Epidermal melanocyte (primary cell): ENCODE results near the gene CAPZB.
"Not testable (repeated sequence)": the region's sequence is repeated elsewhere in the genome, so short reads cannot be mapped to it uniquely, and the experiment has no call there.

Experiments used
- DNase-seq: peaks from one replicate; pipeline ENCODE4 v3.0.0; 2011; ENCODE audit warnings: low spot score; ENCODE audit not compliant: insufficient read length

CAPZB gene

DNA sequence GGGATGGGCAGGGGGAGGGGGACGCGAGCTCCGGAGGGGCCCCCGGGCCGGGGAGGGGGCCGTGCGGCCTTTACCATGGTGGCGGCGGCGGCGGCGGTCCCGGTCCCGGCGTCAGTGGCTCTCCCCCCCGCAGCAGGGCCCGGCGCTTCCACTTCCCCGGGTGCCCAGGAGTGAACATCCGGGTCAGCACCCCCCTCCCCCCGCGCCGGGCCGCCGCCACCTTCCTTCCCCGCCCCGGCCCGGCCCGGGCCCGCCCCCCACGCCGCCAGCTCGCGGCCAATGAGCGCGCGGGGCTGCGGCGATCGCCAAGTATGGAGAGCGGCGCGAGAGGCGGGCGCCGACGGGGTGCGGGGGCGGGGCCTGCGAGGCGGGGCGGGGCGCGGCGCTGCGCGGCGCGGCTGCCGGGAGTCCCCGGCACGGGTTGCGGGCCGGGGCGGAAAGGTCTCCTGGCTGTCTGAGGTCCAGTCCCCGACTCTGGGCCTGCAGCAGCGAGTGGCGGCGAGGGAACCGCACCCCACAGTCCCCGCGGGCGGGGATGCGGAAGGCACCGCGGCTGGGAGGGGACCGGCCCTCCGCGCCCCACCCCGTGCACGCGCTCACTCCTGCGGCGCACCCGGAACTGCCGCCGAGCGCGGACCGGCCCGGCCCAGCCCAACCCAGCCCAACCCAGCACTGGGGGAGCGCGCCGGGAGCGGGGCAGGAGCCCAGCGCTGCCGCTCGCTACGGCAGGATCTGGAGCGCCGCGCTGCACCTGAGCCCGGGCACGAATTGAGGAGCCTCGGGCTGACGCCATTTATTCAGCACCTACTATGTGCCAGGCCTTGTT is at the start of gene CAPZB:
Gene CAPZB, minus strand, starts transcription at position 178 of the 826 bp plus-strand sequence. Its CDS starts 101 bp downstream, at position 77.
- peak; percentile 95 for DNase-seq

DNA sequence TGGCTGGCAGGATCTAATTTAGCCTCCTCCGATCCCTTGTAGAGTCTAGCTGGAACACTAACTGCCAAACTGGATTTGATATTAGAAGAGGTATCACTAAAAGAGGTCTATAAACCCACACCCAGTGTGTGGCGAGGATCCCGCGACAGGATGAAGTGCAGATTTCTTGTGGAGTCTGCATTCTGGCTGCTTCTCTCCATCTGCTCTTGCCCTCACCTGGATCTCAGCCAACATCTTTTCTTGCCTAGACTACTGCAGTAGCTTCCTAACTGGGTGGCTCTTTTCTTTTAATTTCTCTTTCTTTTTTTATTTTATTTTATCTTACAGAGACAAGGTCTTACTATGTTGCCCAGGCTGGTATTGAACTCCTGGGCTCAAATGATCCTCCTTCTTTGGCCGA is 48.9 kb upstream of the CAPZB start:
- DNase-seq = no peak

DNA sequence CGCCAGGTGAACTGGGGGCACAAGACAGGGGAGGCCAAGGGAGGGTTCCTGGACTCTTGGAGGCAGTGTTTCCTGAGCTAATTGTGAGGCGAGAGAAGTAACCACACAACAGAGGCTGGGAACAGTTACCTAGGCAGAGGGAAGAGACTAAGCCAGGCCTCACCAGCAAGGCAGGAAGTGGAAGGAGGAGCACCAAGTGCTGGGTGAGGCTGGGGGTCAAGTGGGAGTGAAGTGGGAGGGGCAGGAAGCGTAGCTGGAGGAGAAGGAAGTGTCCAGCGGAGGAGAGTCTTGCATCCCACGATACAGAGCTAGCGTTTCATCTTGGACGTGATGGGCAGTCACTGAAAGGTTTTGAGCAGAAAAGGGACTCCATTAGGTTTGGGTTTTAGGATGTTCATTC is 48.3 kb upstream of the CAPZB start:
- no peak for DNase-seq

DNA sequence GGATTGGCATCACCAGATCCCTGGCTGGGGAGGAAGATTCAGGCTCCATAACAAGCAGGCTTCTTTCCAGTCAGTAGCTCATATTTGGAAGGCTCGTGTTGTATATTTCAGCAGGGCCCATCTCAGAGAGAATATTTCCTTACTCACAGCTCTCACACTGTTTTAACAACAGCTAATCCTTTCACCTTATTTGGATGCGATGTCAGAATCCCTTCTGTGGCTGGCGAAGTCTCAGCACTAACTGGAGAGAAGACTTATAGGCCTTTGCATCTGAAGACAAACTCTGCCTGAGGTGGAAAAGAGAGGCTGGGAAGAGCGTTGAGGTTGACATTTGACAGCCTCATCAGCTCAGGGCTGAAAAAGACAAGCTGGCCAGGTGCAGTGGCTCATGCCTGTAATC is 47.2 kb upstream of the CAPZB start:
- no peak for DNase-seq

DNA sequence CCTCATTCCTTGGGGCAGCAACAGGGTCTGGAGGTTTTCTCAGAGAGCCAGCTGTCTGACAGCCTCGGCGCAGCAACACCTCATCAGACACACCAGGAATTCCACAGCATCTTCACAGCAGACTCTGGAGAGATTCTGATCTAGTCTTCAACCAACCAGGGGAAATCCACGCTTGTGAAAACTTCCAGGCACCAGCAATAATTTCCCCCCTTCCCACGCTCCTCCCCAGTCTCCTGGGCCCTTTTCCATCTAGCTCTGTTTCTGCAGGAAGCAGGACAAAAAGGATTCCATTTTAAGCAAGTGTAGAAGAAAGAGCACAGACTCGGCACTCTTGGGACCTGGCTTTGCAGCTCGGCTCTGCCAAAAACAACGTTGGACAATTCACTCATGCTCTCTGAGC is 44.3 kb upstream of the CAPZB start:
- no peak for DNase-seq

DNA sequence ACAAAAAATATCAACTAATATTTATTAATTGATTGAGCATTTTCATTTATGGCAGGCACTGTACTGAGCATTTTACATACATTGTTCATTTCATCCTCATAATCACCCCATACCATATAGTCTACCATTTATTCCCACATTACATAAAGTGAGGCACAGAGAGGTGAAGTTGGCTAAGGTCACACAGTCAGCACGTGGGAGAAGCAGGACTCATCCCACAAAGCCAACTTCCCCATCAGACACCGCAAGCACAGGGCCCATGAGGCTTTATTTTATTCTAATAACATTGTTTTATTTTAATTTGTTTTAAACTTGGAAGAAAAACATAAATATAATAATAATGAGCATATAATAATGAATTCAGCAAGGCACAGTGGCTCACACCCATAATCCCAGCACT is 43.1 kb upstream of the CAPZB start:
- DNase-seq = no peak

DNA sequence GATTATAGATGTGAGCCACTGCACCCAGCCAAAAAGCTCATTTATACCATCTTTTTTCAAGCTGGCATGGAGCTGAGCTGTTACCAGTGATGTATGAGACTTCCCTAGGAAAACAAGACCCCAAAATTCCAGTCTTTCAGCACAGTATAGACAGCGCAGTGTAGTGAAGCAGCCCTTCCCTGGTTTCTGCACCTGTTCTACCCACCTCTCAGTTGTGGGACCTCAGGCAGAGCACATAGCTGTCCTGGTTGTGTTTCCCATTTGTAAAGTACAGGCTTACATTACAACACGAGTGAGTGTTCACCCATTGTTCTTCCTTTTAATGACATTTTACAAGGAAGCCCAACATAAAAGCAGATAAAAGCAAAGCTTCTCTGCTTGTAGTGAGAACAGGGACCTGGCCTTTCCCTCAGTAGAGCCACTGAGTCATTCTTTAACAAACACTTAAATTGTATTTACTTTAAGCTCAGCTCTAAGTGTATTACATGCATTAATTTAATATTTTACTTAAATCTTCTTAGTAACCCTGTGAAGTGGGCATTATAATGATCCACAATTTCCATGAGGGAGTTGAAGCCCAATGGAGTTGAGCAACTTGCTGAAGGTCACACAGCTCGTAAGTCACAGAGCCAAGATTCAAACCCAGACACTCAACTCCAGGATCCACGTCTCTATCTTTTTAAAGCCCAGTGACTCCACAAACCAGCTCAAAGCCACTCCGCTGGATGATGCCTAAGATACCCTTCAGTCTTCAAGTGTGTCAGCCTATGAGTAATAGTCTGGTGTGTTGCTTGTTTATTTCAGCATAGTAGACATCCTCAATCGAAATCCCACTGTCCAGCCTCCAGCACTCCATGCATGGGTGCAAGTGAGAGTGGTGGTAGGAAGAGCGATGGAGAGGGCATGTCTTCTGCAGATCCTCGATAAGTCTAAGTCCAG is 40.5 kb upstream of the CAPZB start:
- no peak for DNase-seq

DNA sequence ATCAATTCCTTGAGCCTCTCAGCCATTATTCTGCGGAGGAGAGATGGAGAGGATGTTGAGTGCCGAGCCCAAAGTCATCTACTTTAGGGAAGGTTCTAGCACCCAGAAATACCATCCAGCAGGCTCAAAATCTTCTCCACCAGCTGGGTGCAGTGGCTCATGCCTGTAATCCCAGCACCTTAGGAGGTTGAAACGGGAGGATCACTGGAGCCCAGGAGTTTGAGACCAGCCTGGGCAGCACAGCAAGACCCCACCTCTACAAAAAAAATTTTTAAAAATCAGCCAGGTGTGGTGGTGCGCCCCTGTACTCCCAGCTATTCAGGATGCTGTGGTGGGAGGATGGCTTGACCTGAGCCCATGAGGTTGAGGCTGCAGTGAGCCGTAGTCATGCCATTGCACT is 39.5 kb upstream of the CAPZB start:
- DNase-seq = no peak

DNA sequence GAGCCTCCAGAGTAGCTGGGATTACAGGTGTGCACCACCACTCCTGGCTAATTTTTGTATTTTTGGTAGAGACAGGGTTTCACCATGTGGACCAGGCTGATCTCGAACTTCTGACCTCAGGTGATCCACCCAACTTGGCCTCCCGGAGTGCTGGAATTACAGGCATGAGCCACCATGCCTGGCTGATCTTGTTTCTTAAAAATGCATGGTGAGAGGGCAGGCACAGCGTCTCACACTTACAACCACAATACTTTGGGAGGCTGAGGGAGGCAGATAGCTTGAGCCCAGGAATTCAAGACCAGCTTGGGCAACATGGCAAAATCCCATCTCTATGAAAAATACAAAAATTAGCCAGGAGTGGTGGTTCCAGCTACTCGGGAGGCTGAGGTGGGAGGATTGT is 37.2 kb upstream of the CAPZB start:
- DNase-seq = not testable (repeated sequence)

DNA sequence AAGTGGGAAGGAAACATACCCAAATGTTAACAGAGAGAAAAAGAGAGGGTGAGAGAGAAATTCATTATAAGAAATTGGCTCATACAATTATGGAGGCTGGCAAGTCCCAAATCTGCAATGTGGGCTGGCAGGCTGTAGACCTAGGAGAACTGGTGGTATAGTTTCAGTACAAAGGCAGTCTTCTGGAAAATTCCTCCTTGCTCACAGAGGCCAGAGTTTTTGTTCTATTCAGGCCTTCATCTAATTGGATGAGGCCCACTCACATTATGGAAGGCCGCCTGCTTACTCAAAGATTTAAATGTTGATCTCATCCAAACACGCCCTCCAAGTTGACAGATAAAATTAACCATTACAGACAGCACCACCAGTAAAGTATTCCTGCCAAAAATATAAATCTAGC is 36.1 kb upstream of the CAPZB start:
- DNase-seq = no peak

DNA sequence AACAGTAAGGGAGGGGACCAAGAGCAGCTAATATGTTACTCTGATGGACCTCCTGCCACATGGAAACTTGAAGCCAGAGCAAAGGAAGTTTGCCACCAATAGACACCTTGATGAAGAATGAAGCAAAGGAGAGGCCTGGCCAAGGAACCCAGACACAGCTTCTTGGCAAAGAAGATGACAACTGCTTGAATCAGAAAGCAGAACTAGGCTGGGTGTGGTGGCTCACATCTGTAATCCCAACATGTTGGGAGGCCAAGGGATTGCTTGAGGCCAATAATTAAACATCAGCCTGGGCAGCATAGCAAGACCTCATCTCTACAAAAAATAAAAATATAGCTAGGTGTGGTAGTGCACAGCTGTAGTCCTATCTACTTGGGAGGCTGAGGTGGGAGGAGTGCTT is 31.7 kb upstream of the CAPZB start:
- no peak for DNase-seq

DNA sequence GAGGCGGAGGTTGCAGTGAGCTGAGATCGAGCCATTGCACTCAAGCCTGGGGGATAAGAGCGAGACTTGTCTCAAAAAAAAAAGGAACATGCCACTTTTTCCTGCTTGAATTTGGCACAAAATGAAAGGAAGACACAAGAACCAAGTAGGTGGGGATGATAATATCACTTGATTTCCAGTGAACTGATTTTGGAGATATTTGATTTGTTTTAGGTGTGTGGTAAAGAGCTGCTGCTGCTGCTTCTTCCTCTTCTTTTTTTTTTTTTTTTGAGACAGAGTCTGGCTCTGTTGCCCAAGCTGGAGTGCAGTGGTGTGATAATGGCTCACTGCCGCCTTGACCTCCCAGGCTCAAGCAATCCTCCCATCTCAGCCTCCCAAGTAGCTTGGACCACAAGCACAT is 29.9 kb upstream of the CAPZB start:
- no peak for DNase-seq

DNA sequence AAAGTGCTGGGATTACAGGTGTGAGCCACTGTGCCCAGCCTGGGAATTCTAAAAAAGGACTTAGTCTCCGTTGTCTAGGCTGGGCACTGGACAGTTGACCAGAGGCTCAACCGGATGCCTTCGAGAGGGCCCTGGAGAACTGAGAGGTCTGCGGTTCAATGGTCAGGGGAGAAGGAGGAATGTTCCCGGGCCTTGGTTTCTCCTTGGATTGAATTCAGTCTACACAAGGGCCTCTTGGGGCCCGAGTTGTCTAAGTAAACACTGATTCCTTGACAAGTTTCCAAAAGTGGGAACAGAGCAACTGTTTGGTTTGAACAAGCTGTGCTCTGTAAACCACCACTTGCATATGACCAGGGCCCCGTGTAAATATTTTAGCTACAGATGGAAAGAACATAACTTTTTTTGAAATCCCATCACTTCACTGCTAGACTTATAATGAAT is 29.1 kb upstream of the CAPZB start:
- DNase-seq = no peak

DNA sequence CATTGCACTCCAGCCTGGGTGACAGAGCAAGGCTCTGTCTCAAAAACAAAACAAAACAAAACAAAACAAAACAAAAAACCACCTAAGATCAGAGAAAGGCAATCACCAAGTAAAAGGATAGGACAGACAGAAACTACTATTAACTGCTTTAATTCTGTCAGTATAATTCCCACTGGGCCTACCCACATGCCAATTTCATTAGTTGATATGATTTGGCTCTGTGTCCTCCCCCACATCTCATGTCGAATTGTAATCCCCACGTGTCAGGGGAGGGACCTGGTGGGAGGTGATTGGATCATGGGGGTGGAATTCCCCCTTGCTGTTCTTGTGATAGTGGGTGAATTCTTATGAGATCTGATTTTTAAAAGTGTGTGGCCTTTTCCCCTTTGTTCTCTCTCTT is 27.2 kb upstream of the CAPZB start:
- no peak for DNase-seq

DNA sequence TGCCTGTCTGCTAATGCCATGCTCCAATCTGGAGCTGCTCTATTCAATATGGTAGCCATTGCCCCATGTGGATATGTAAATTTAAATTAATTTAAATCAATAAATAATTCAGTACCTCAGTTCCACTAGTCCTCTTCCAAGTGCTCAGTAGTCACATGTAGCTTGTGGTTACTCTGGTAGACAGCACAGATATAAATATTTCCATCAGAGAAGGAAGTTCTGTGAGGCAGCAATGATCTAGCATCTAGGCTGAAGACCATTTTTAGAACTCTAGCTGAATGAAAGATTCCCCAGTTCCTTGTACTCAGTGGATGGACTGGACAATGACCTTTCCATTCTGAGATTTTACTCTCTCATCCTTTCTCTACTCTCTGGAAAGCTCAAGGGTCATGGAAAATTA is 25.8 kb upstream of the CAPZB start:
- DNase-seq = no peak

DNA sequence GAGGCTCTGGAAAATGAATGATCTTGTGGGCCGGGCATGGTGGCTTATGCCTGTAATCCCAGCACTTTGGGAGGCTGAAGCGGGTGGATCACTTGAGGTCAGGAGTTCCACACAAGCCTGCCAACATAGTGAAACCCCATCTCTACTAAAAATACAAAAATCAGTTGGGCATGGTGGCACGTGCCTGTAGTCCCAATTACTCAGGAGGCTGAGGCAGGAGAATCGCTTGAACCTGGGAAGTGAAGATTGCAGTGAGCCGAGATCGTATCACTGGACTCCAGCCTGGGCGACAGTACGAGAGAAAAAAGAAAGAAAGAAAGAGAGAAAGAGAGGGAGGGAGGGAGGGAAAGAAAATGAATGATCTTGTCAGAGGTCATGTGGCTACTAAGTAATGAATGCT is 24.3 kb upstream of the CAPZB start:
- not testable (repeated sequence) for DNase-seq

DNA sequence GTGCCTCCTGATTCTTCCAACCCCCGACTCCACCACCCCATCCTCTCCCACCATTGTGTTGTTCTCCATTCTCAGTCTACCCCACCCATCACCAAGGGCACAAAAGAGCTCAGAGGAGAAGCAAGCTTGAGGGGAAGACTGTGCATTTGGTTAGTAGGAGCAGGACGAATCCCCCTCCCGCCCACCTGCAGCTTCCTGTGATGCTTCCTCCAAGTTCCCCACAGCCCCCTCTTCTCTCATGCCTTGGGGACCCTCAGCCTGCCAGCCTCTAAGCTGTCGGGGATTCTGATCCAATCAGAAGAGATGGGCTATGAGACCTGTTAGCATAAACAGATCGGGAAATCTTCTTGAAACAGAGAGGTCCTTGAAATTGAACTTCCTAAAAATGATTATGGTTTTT is 22.2 kb upstream of the CAPZB start:
- no peak for DNase-seq

DNA sequence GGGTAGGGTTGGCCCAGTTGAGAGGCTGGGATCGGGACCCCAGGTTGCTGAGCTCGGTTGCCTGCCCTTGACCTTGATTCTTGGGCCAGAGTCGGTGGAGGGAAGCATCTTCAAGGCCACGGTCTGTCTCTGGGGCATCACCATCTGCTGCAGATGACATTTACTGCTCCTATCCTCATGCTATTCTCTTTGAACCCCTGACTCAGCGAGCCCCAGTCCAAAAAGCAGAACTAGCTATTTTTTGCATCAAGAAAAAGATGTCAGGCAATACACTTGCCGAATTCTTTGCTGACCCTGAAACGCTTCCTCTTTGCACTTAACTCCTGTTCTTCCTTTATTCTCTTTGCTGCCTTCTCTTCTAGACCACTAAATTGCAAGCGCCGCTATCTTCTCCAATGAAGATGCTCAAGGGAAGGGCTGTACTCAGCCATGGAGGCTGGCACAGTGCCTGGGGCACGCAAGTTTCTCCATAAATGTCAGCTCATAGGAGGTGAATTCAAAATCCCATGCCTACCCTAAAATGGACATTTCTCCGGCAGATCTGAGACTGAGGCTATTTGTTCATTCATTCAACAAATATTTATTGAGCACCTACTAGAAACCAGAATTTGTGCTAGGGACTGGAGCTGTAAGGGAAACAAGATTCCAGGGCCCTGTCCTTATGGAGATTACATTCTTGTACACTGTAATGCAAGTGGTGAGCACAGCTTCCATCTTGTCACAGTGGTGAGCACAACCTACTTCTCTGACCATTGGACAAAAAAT is 20.5 kb upstream of the CAPZB start:
- DNase-seq = no peak

DNA sequence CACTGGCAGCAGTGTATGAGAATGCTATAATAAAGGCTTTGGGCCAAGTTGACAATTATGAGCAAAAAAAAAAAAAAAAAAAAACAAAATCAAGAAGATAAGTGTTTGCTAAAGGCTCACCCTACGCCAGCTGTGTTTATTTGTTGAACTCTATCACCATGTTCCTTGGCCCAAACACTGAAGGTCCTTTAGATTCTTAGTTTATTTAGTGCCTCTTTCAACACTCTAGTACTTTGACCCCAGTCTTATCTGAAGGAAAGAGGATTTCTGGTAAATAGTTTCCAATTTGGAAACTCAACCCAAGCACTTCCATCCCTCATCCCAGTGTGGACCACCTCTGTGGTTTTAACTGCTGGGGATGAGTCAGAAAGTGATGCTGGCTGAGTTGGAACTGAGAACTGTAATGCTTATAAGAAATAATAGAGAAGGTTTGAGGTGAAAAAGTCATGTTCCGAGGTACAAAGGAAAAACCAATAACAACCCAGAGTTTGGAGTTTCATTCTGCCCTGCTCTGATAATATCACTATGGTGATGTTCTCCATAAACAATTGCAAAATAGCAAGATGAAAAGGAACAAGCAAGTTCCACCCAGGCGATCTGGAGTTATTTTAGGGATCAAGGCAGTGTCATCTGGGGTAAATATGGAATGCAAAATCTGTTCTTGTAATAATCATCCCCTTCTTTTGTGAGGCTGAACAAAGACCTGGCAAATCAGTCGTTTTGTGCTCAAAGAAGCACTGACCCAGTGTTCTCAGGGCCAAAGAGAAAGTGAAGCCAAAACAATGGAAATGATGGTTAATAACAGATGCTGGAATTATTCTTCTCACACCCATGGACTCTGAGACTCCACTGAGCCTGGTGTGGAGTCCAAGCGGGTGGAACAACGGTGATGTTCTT is 19.7 kb upstream of the CAPZB start:
- DNase-seq = no peak

DNA sequence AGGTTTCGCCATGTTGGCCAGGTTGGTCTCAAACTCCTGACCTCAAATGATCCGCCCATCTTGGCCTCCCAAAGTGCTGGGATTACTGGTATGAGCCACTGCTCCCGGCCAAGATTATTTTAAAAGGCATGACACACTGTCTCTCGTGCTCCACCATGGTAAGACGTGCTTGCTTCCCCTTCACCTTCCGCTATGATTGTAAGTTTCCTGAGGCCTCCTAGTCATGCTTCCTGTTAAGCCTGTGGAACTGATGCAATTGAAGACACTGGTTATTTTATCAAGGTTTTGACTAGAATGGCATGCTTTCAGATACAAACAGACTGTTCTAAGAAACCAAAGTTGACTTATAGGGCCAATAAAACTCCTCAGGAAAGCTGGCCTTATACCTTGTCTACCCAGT is 16.9 kb upstream of the CAPZB start:
- not testable (repeated sequence) for DNase-seq

DNA sequence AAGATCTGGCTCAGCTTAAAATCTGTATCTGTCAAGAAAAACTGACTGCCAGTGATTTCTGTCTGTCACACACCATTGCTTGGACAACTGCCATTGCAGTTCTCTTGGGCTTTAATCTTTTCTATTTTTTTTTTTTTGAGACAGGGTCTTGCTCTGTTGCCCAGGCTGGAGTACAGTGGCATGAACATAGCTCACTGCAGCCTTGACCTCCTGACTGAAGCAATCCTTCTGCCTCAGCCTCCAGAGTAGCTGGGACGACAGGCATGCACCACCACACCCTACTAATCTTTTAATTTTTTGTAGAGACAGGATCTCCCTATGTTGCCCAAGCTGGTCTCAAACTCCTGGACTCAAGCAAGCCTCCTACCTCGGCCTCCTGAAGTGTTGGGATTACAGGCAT is 14.5 kb upstream of the CAPZB start:
- DNase-seq = not testable (repeated sequence)
